BJ (cell line): ENCODE results near the gene TPM4. TPM values are rescaled to one million over a fixed set of nuclear protein-coding genes. Genes with fewer than 3 reads are reported as not detected.

Source experiments
- CTCF ChIA-PET: fragments of 350-600 bp; formaldehyde crosslinking; extraction: SDS; loops from one replicate; lab custom pipeline; 2021; ENCODE audit warnings: antibody characterized with exemption, inconsistent platforms; lab: Yijun Ruan, JAX
- POLR2A ChIA-PET: fragments of 300-600 bp; sonication (Branson Sonifier 250); formaldehyde crosslinking; extraction: SDS; loops from one replicate; lab custom pipeline; 2021; ENCODE audit warnings: antibody characterized with exemption; lab: Charles Lee
- DNase-seq: peaks from one replicate; pipeline ENCODE4 v3.0.0-alpha.2; 2011; ENCODE audit warnings: low read depth
- H3K27me3 ChIP-seq: 2 replicates; pipeline ENCODE4 v1.6.0; 2011; ENCODE audit warnings: low read length; ENCODE audit not compliant: control insufficient read depth, insufficient read depth
- H3K36me3 ChIP-seq: 2 replicates; pipeline ENCODE4 v1.5.1; 2011; ENCODE audit warnings: low read length; ENCODE audit not compliant: control insufficient read depth, insufficient read depth
- H3K4me3 ChIP-seq: 2 replicates; pipeline ENCODE4 v1.5.1; 2011; ENCODE audit warnings: low read depth, mild to moderate bottlenecking, control low read depth, low read length
- polyA plus RNA-seq: library from polyadenylated mRNA; depleted of rRNA; stranded (reverse); fragments of >200 nt; gene quantifications from 2 replicates; pipeline ENCODE4 v1.2.3, GENCODE V29; 2011
- TF ChIP-seq, protein P1 (sequence below): IDR thresholded peaks from 2 replicates; pipeline ENCODE4 v1.5.1; 2011; ENCODE audit warnings: low read depth, mild to moderate bottlenecking, control low read depth, inconsistent platforms, low read length, moderate library complexity; ENCODE audit not compliant: insufficient read depth

TPM4 gene
- polyA plus RNA-seq, 1 experiment, result 942 TPM

DNA sequence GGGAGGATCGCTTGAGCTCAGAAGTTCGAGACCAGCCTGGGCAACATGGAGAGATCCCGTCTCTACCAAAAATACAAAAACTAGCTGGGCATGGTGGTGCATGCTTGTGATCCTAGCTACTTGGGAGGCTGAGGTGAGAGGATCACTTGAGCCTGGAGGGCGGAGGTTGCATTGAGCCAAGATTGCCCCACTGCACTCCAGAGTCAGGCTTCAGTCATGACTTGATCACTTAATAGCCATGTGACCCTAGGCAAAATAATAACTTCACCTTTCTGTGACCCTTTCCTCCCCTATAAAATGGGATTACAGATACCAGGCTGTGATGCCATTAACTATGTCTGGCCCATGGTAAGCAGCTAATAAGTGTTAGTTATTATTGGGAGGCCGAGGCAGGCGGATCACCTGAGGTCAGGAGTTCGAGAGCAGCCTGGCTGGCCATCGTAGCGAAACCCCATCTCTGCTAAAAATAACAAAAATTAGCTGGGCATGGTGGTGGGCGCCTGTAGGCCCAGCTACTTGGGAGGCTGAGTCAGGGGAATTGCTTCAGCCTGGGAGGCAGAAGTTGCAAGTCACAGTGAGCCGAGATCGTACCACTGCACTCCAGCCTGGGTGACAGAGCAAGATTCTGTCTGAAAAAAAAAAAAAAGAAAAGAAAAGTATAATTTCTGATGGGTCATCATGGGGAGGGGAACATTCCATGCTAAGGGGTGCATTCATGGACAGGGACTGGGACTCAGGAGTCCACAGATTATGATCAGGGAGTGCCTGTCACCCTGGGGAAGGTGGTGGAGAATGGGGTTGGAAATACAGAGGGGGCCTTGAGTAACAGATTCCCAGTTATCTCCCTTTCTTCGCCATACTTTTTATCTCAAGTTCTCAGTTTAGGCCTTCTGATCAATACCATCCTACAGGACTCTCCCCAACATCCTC is 15.5 kb downstream of the TPM4 start:
- Histone ChIP-seq H3K4me3 (no peak overlapping the region), H3K36me3 (peaks cover 64% of the 10 kb centered on the region), H3K27me3 (no peaks in the 10 kb centered on the region)
- ChIA-PET CTCF (interaction anchor here (0.7 to 1.7 kb wide), 2 partner anchors 15 to 50 kb away, joined by 3 to 7 read pairs; no protein-coding TSS in a partner anchor), POLR2A (no interaction called here)
- no peak for DNase-seq
- TF ChIP-seq, protein P1, sequence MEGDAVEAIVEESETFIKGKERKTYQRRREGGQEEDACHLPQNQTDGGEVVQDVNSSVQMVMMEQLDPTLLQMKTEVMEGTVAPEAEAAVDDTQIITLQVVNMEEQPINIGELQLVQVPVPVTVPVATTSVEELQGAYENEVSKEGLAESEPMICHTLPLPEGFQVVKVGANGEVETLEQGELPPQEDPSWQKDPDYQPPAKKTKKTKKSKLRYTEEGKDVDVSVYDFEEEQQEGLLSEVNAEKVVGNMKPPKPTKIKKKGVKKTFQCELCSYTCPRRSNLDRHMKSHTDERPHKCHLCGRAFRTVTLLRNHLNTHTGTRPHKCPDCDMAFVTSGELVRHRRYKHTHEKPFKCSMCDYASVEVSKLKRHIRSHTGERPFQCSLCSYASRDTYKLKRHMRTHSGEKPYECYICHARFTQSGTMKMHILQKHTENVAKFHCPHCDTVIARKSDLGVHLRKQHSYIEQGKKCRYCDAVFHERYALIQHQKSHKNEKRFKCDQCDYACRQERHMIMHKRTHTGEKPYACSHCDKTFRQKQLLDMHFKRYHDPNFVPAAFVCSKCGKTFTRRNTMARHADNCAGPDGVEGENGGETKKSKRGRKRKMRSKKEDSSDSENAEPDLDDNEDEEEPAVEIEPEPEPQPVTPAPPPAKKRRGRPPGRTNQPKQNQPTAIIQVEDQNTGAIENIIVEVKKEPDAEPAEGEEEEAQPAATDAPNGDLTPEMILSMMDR, result no peak

DNA sequence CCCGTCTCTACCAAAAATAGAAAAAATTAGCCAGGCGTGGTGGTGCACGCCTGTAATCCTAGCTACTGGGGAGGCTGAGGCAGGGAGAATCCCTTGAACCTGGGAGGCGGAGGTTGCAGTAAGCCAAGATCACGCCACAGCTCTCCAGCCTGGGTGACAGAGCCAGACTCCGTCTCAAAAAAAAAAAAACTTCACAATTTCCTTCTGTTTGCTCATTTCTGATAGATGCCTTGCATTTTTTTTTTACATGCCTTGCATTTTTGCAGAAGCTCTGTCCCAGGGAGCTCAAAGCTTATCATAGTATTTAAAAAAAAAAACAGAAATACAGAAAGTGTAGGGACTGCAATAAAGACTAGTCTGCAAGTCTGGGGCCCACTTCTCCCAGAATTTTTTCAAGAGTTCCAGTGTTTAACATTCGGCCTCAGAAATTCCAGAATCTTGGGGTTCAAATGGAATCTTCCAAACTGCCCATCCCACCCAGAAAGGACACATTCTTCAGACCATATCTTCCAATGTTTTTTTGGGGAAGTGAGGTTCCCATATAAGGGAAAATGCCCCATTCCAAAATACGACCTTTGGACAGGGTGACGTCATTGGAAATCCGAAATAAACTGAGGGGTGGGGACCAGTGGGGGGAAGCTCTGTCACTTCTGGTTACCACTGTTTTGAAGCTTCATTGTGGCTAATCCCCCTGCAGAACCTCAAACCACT is 18.2 kb downstream of the TPM4 start:
- no peak overlapping the region for H3K4me3 ChIP-seq
- no peak for DNase-seq
- peaks cover 61% of the 10 kb centered on the region for H3K36me3 ChIP-seq
- no peaks in the 10 kb centered on the region for H3K27me3 ChIP-seq
- POLR2A ChIA-PET, result interaction anchor here (0.6 to 1.2 kb wide), 6 partner anchors 8 to 91 kb away, joined by 3 to 8 read pairs (median 5); partner anchors contain the start of genes FAM32A and TPM4
- TF ChIP-seq, protein P1, result no peak
- CTCF ChIA-PET, result interaction anchor here (0.6 to 1.9 kb wide), 4 partner anchors 13 to 249 kb away, joined by 3 to 9 read pairs (median 4); no protein-coding TSS in a partner anchor

DNA sequence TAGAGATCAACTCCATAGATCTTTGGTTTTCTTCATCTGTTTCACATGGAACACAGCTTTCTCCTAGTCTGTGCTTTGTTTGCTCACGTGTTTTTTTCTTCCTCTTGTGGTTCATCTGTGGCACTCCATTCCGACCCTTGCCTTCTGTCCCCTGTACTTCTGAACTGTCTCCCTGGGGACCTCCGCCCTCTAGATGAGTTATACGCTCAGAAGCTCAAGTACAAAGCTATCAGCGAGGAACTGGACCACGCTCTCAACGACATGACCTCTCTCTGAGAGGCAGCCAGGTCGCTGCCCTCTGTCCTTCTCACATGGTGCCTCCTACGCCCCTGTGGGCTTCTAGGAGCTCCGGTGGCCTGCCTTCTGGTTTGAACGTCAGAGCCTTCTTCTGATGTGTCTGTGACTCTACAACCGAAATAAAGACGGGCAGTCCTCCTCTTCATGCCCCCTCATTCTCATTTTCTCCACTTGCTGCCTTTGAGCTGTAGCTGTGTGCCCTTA is 18.8 kb downstream of the TPM4 start:
- Histone ChIP-seq H3K4me3 (no peak overlapping the region), H3K36me3 (peaks cover 58% of the 10 kb centered on the region), H3K27me3 (no peaks in the 10 kb centered on the region)
- ChIA-PET POLR2A (interaction anchor here (0.6 to 1.2 kb wide), 4 partner anchors 16 to 90 kb away, joined by 3 to 8 read pairs (median 5); partner anchors contain the start of genes FAM32A and TPM4), CTCF (interaction anchor here (0.6 to 1.9 kb wide), 7 partner anchors 12 to 248 kb away, joined by 3 to 9 read pairs (median 3); no protein-coding TSS in a partner anchor)
- DNase-seq, result no peak
- TF ChIP-seq, protein P1, result no peak

DNA sequence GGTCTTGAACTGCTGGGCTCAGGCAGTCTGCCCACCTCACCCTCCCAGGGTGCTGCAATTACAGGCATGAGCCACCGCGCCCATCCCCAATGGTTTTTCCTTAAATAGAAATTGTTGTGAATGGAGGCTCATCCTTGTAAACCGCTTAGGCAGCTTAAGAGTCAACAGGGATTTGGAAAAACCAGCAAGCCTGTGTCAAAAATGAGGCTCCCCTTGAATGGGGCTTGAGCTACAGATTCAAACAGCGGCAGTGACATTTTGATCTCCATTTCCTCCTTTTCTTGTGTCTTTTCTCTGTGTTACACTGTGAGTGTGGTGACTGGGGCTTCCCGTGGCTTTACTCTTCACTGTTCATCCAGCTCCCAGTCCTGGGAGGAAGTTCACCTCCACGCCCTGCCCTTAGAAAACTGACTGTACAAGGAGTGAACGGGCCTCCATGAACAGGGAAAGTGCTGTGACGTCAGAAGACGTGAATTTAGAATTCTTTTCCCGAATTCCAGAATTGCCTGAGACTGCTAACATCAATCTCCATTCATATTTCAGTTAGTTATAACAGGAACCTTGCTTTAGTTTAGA is 20.1 kb downstream of the TPM4 start:
- no peak for DNase-seq
- ChIA-PET CTCF (interaction anchor here (1.3 to 1.9 kb wide), 2 partner anchors 10 to 15 kb away, joined by 3 to 9 read pairs; no protein-coding TSS in a partner anchor), POLR2A (no interaction called here)
- Histone ChIP-seq H3K4me3 (no peak overlapping the region), H3K36me3 (peaks cover 54% of the 10 kb centered on the region), H3K27me3 (no peaks in the 10 kb centered on the region)
- TF ChIP-seq, protein P1, result no peak
